Calu3 (cell line): ENCODE results near the gene PARP3. TPM values are rescaled to one million over a fixed set of nuclear protein-coding genes. Genes with fewer than 3 reads are reported as not detected.

Experiments used
- BruUV-seq: library from RNA; stranded (reverse); fragments of 400-500 nt; replicated peaks from 2 replicates; lab custom pipeline; 2021; lab: Mats Ljungman, UMichigan
- CTCF ChIA-PET: fragments of 300-600 bp; sonication (Branson Sonifier 250); formaldehyde crosslinking; loops from one replicate; lab custom pipeline; 2022; ENCODE audit warnings: antibody characterized with exemption; lab: Charles Lee
- DNase-seq: peaks from one replicate; pipeline ENCODE4 v3.0.0; 2022
- H3K27ac Mint-ChIP-seq: one replicate; pipeline ENCODE4 v1.8.0; 2022; ENCODE audit warnings: mixed read lengths; ENCODE audit not compliant: unreplicated experiment
- H3K27me3 Mint-ChIP-seq: one replicate; pipeline ENCODE4 v1.8.0; 2022; ENCODE audit warnings: mixed read lengths; ENCODE audit not compliant: unreplicated experiment
- H3K36me3 Mint-ChIP-seq: one replicate; pipeline ENCODE4 v1.8.0; 2022; ENCODE audit warnings: mild to moderate bottlenecking, moderate library complexity, mixed read lengths; ENCODE audit not compliant: insufficient read depth, unreplicated experiment
- H3K4me1 Mint-ChIP-seq: one replicate; pipeline ENCODE4 v1.8.0; 2022; ENCODE audit warnings: mild to moderate bottlenecking, low read depth, mixed read lengths; ENCODE audit not compliant: unreplicated experiment
- H3K4me3 Mint-ChIP-seq: one replicate; pipeline ENCODE4 v1.8.0; 2022; ENCODE audit warnings: mild to moderate bottlenecking, low read depth, moderate library complexity, mixed read lengths; ENCODE audit not compliant: unreplicated experiment
- H3K9me3 Mint-ChIP-seq: one replicate; pipeline ENCODE4 v1.8.0; 2022; ENCODE audit warnings: low read depth, mixed read lengths; ENCODE audit not compliant: unreplicated experiment
- CTCF ChIP-seq: fragments of 200-600 bp; IDR thresholded peaks from one replicate; pipeline ENCODE4 v1.8.0; 2022; ENCODE audit warnings: antibody characterized with exemption; ENCODE audit not compliant: unreplicated experiment
- intact Hi-C: fragments of 100-400 bp; cut with micrococcal nuclease; formaldehyde crosslinking; loops from one replicate; pipeline ENCODE4 v1.10.0; 2022; ENCODE audit not compliant: unreplicated experiment
- total RNA-seq: library from RNA; stranded (reverse); gene quantifications from 2 replicates; pipeline ENCODE4 v1.2.3, GENCODE V29; 2022

The PARP3 gene
- total RNA-seq, 1 experiment from 2014 or later = 15.0 TPM

DNA sequence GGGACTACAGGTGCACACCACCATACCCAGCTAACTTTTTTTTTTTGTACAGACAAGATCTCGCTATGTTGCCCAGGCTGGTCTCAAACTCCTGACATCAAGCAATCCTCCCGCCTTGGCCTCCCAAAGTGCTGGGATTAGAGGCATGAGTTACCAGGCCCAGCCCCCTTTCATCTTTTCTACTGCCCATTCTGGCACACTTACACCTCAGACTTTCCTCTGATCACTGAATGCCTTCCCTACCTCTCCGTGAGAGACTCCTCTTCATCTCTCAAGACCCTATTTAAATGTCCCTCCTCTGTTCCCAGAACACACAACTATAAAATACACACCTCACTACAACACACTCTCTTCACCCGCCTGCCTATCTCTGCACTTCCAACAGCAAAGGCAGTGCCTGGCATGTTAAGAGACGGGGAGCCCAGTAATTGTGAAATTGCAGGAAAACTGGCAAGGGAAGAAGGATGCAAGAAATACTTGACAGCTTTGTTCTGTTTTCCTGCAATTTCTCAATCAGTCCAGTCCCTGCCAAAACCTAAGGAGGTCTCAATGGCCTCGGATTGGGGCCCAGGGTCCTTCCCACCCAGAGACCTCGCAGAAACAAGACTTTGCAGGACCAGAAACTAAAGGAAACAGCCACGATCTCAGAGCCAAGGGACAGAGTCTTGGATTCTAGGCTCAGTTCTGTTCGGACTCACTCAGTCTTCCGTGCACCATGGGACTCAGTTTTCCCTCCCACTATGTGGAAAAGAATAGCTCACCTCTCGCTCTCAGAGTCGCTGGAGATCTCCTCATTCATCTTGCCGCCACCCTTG lies 1.3 kb upstream of the PARP3 start:
- Mint-ChIP-seq H3K27me3 (no peaks in the 10 kb centered on the region), H3K9me3 (no peaks in the 10 kb centered on the region), H3K36me3 (peaks cover 43% of the 10 kb centered on the region), H3K4me3 (peak overlapping the region; percentile 62), H3K4me1 (peaks cover 15% of the 10 kb centered on the region), H3K27ac (peak overlapping the region; percentile 4)
- intact Hi-C loops = loop anchor here (1.0 to 5.0 kb wide), 2 partner anchors 33 to 116 kb away; partner anchors contain the start of genes ABHD14B and DUSP7
- no peak for TF ChIP-seq CTCF
- DNase-seq = no peak
- CTCF ChIA-PET = interaction anchor here (0.6 to 3.4 kb wide), 6 partner anchors 26 to 297 kb away, joined by 3 to 30 read pairs (median 4); partner anchors contain the start of genes ABHD14A, ABHD14B, ACY1 and PCBP4
- TSS peak; percentile 50 for BruUV-seq

- DNase-seq = no peak
- intact Hi-C loops = loop anchor here (1.0 to 5.0 kb wide), 2 partner anchors 33 to 116 kb away; partner anchors contain the start of genes ABHD14B and DUSP7
- H3K36me3 Mint-ChIP-seq = peaks cover 41% of the 10 kb centered on the region
- no peaks in the 10 kb centered on the region for H3K27me3 Mint-ChIP-seq
- CTCF ChIA-PET = interaction anchor here (0.7 to 3.4 kb wide), 5 partner anchors 26 to 296 kb away, joined by 3 to 30 read pairs (median 5); partner anchors contain the start of genes ABHD14A, ABHD14B, ACY1 and PCBP4
- H3K4me3 Mint-ChIP-seq = peak overlapping the region; percentile 62
- H3K9me3 Mint-ChIP-seq = no peaks in the 10 kb centered on the region
- H3K4me1 Mint-ChIP-seq = peaks cover 15% of the 10 kb centered on the region
- H3K27ac Mint-ChIP-seq = peak overlapping the region; percentile 4
- BruUV-seq = no TSS peak
- TF ChIP-seq CTCF = no peak
Observed at GRCh38 chr3:51941463-51941797, 733 bp upstream of the PARP3 start.

DNA sequence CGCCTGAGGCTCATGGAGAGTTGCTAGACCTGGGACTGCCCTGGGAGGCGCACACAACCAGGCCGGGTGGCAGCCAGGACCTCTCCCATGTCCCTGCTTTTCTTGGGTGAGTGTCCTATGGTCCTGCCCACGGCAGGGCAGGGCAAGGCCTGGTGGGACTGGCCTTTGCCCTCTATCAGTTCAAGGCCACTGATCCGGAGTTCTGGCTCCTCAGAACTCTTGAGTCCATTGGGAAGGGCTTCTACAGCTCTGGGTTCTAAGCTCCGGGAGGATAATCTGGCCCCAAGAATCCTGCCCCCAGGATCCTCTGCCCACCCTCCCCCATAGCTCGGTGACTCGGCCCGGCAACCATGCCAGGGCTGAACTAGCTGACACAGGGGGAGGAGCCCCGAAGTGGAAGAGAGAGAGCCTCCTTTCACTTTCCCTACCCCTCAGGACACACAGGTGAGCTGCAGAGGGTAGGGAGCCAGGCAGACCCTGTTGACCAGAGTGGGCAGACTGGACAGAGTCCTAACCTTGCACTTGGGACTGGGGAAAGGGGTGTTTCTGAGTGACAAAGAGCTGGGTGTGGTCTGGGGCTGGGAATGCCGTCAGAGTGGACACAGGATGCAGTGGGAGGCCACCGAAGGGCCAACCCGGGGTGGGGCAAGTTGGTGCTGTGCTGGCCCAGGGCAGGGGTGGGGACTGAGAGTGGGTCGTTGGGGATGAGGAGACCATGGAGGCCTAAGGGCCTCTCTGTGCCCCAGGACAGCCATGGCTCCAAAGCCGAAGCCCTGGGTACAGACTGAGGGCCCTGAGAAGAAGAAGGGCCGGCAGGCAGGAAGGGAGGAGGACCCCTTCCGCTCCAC lies 664 bp downstream of the PARP3 start:
- peak; percentile 66 for DNase-seq
- intact Hi-C loops = loop anchor here (5.0 kb wide), 1 partner anchor 114 kb away; the partner anchor contains the start of gene DUSP7
- Mint-ChIP-seq H3K27me3 (no peaks in the 10 kb centered on the region), H3K4me3 (peak overlapping the region; percentile 62), H3K27ac (peak overlapping the region; percentile 59), H3K36me3 (peaks cover 33% of the 10 kb centered on the region), H3K4me1 (peaks cover 15% of the 10 kb centered on the region), H3K9me3 (no peaks in the 10 kb centered on the region)
- CTCF ChIA-PET = interaction anchor here (1.2 to 3.4 kb wide), 3 partner anchors 31 to 53 kb away, joined by 5 to 30 read pairs (median 10); partner anchors contain the start of genes ABHD14A, ABHD14B, ACY1 and RPL29
- TF ChIP-seq CTCF = no peak
- BruUV-seq = TSS peak; percentile 74
